GM19023 (cell line): ENCODE results near the gene UTP4.
"Not testable (repeated sequence)": the region's sequence is repeated elsewhere in the genome, so short reads cannot be mapped to it uniquely, and the experiment has no call there.

Source experiments
- ATAC-seq: cut with Tn5 transposase; IDR thresholded peaks from one replicate; pipeline ENCODE4 v1.9.1; 2021; ENCODE audit warnings: mild to moderate bottlenecking, moderate library complexity; ENCODE audit not compliant: unreplicated experiment

UTP4 gene

DNA sequence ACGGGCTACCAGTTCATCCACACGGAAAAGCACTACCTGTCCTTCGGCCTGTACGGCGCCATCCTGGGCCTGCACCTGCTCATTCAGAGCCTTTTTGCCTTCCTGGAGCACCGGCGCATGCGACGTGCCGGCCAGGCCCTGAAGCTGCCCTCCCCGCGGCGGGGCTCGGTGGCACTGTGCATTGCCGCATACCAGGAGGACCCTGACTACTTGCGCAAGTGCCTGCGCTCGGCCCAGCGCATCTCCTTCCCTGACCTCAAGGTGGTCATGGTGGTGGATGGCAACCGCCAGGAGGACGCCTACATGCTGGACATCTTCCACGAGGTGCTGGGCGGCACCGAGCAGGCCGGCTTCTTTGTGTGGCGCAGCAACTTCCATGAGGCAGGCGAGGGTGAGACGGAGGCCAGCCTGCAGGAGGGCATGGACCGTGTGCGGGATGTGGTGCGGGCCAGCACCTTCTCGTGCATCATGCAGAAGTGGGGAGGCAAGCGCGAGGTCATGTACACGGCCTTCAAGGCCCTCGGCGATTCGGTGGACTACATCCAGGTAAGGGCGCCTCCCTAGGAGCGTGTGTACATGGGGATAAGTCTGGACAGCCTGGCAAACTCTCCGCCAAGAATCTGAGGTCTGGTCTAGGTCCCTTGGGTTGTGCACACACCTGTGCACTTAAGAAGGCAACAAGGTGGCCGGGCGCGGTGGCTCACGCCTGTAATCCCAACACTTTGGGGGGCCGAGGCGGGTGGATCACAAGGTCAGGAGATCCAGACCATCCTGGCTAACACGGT is 22.8 kb upstream of the UTP4 start:
- no peak for ATAC-seq

DNA sequence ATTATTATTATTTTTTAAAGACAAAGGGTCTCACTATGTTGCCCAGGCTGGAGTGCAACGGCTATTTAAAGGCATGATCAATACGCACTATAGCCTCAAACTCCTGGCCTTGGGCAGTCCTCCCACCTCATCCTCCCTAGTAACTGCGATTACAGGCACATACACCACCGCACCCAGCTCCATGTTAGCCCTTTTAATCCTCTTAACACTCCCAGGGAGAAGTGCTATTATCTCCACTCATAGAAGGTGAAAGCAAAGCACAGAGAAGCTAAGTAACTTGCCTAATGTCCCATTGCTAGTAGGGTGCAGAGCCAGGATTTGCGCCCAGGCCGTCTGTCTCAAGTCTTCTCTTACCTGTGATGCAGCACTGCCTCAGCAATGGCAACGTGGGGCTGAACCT is 22.0 kb upstream of the UTP4 start:
- ATAC-seq: no peak

DNA sequence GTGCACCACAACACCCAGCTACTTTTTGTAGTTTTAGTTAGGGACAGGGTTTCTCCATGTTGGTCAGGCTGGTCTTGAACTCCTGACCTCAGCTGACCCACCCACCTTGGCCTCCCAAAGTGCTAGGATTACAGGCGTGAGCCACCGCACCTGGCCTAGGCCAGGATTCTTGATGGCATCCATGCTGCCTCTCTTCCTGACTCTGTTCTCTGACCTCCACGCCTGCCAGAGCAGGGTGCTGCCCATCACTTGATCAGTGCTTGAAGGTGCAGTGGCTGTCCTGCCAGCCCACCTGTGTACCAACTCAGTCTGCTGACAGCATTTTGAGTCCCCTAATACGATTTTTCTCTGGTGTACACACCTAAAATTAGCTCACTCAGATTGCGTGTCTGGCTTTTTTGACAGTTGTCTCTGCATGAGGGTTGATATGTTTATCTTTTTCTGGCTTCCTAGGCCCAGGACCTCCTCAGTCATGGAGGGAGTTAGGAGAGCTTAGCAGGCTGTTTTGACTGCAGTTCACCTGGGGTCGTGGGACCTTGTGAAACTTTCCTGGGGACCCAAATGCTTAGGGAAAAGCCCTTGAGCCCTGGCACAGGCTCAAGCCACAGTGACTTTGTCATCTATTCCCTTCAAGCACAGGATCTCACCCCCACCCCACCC is 21.1 kb upstream of the UTP4 start:
- ATAC-seq: no peak

DNA sequence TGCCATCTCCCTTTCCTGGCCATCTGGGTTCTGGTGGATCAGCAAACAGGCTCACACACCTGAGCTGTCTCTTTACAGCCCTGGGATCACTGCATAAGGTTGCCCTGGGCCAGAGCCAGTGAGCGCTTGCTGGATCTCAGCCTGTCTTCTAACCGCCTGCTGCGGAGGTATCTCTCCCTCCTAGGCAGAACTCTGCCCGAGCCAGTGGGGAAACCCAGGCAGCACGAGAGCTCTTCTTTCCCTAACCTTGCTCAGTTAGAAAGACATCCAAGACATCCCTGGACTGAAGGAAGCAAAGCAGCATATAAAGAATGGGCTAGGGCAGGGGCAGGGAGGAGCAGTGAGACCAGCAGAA is 20.6 kb upstream of the UTP4 start:
- ATAC-seq: no peak

DNA sequence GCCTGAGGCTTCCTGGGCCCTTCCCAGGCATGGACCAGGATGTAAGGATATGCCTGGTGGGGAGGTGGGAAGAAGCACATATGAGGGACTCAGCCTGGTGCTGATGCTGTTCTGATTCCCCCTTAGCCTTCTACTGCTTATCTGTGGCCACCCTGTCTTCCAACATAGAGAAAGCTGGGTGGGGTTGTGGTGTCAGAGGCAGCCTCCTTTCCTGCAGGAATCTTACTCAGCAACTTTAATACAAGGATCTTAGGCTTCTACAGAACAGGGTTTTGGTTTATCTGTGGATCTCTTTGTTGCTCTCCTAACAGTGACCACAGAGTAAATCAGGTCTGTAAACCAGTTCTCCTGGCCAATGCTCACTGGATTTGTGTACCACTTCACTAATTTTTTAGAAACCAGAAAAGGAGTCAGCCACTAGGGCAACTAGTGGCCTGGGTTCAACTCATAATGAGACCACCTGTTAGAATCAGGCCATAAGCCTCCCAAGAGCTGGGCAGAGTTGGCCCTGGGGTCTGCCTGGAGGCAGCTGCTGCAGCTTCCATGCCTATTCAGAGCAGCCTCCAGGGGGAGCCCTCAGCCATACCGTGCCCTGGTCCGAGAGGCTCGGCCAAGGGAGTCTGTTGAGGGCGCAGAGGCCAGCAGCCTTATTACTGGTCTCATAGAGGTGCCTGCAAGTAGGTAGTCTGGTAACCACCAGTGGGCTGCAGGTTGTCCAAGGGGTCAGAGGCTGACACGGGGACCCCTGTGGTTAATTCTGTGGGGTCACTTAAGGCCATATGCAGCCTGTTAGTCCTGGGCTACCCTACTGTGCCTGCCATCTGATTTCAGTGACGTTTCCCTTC is 19.9 kb upstream of the UTP4 start:
- ATAC-seq: no peak

DNA sequence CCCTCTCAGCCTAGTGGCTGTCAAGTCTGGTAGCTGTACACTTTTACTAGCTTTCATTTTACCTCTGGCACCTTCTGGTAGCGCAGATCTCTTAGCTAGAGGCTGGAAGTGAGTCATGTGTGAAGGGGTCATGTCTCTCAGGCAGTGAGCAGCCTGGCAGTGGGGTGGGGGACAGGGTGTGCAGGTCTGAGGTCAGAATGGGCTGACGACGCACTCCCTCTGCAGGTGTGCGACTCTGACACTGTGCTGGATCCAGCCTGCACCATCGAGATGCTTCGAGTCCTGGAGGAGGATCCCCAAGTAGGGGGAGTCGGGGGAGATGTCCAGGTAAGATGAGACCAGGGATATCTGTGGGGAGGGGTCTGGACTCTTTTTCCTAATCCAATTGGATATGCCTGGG is 19.2 kb upstream of the UTP4 start:
- no peak for ATAC-seq

DNA sequence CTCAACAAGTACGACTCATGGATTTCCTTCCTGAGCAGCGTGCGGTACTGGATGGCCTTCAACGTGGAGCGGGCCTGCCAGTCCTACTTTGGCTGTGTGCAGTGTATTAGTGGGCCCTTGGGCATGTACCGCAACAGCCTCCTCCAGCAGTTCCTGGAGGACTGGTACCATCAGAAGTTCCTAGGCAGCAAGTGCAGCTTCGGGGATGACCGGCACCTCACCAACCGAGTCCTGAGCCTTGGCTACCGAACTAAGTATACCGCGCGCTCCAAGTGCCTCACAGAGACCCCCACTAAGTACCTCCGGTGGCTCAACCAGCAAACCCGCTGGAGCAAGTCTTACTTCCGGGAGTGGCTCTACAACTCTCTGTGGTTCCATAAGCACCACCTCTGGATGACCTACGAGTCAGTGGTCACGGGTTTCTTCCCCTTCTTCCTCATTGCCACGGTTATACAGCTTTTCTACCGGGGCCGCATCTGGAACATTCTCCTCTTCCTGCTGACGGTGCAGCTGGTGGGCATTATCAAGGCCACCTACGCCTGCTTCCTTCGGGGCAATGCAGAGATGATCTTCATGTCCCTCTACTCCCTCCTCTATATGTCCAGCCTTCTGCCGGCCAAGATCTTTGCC is 18.0 kb upstream of the UTP4 start:
- no peak for ATAC-seq

DNA sequence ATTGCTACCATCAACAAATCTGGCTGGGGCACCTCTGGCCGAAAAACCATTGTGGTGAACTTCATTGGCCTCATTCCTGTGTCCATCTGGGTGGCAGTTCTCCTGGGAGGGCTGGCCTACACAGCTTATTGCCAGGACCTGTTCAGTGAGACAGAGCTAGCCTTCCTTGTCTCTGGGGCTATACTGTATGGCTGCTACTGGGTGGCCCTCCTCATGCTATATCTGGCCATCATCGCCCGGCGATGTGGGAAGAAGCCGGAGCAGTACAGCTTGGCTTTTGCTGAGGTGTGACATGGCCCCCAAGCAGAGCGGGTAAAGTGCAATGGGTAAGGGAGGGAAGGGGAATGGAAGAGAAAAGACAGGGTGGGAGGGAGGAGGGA is 17.5 kb upstream of the UTP4 start:
- no peak for ATAC-seq

DNA sequence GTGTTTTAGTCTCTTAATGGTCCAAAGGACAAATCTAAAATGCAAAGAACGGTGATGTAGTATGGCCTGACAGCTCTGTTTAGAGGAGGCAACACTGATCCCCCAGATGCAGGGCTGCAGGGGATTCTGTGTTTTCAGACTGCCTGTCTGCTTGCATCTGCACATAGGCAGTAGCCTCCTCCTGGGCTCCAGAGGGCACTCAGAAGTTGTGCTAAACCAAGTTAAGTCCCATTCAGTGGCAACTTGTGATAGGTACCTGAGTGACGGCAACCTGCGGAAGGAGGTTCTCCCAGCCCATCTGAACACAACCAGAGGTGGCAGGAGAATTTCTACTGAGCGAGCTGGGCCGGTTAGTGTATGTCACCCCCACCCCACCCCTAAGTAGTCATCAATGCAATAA is 17.1 kb upstream of the UTP4 start:
- no peak for ATAC-seq

DNA sequence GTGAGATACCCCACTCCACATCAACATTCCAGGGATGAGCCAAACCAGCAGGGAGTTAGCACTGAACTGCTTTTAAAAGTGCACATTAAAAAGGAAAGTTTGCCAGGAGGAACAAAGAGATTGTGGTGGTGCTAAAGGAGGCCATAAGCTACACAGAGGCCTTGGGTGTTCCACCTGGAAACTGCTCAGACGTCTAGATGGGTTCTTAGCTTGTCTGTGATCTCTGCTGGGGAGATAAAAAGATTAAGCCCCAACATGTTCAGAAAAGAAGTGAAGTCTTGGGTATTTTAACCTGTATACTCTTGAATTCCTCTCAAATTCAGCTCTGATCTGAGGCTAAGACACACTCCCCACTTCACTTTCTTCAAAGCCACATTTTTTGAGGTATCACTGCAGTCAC is 16.6 kb upstream of the UTP4 start:
- no peak for ATAC-seq

DNA sequence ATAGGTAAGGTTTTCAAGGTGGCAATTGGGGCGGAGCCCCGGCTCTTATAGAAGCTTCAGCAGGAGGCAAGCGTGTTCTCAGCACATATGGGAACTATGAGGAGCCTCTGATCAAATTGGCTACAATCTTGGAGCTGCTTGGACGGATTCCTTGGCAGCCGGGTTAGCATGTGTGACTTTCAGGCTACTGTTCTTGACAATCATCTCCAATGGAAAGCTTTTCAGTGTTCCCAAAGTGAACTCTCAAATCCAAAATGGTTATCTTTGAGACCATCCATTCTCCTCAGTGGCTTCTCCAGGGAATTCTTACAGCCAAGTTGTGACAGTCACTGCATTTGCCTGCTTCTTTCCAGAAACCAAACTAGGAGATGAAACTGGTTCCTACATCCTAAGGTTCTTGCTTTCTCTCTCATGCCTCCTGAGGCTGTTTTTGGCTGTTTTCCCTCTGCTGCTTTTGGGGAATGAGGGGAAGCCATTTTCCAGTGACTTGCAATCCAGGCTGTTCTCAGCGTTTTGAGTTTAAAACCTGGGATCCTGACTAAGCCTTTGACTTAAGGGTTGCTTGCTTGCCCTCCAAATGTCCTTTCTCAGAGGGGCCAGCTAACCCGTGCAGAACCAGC is 16.1 kb upstream of the UTP4 start:
- no peak for ATAC-seq

DNA sequence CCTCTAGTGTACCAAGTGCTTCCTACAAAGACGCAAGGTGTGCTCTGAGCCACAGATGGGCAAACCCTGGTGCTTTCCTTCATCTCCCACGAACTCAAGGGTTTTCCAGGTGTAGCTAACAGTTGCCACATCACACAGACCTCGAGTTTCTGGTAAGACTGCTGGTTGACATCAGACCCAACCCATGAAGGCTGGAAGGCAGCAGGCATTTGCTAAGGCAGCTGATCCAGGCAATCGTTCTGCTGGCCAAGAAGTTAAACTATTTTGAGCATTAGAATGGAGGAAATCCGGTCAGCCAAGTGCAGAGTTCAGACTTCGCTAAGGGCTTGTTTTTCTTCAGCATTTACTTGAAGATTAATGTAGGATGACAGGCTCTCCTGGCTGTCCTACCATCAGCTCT is 15.5 kb upstream of the UTP4 start:
- ATAC-seq: no peak

DNA sequence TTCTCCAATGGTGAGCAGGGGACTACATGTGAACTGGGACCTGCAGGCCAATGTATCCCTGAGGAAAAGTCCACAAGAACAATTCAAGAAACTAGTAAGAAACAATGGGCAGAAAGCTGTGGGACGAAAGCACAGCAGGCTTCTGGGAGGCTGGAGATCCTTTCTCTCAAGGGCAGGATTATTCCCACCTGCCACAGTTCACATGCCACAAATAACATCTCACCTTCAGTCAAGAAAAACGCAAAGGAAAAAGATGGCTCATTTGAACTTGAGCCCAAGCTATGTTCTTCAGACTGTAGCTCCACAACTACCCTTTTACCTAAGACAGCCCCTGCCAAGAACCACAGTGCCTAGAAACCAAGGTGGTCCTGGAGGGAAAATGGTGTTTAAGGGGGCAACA is 14.0 kb upstream of the UTP4 start:
- no peak for ATAC-seq

DNA sequence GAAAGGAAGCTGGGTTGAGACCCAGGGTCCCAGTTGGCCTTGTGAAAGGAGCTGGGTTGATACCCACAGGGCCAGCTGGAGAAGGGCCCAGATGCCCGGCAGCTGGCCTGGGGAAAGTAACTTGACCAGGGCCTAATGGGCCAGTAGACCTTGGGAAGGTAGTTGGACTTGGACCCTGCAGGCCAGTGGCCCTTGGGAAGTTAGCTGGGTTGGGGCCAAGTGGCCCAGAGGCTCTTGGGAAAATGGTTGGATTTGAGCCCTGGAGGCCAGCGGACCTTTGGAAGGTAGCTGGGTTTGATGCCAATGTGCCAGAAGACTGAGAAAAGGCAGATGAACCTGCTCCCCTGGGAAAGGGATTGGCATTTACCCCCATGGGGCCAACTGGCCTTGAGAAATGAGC is 13.5 kb upstream of the UTP4 start:
- ATAC-seq: no peak

DNA sequence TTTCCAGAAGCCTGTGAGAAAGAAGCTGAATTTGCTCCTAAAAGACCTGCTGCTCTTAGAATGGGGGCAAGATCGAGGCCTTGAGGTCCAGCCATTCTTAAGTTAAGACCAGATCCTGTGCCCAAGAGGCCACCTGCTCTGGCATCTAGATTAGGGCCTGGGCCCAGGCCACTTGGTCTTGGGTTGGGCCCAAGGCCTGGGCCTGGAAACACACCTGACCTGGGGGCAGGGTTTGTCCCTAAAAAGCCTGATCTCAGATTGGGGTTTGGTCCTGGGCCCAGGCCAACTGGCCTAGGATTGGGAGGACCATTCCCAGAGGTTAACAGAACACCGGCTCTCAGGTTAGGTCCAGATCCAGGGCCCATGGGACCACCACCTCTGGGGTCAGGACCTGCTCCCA is 12.9 kb upstream of the UTP4 start:
- no peak for ATAC-seq

DNA sequence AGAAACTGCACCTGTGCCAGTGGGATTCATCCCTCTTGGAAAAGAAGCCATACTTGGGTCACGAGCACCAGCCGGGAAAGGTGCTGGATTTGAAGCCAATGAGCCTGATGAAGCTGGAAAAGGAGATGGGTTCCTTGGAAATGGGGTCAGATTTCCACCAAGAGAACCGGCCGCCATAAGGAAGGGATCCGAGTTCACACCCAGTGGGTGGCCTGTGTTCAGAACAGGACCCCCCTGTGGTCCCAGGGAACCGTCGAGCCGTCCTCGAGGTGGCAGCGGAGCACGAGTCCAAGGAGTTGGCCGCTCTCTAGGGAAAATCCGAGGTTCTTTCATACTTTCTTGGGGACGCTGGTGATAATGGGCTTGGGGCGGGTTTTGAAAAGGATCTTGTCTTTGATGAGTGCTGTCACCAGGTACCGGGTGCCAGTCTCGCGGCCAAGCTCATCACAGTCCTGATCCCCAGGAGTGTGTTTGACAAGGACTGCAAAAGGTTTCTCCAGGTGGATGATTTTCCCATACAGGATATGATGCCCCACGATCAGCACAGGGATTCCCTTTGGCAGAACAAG is 12.3 kb upstream of the UTP4 start:
- ATAC-seq: no peak

DNA sequence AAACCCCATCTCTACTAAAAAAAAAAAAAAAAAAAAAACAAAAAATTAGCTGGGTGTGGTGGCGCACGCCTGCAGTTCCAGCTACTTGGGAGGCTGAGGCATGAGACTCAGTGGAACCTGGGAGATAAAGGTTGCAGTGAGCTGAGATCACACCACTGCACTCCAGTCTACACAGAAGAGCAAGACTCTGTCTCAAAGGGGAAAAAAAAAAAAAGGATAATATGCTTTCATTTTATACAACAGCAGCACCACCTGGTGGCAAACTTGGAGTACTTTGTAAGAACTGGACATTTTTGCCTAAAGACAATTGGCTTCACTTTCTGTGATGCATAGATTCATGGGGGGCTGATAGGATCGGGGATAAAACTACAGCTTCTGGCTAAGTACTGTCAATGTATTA is 8.5 kb upstream of the UTP4 start:
- ATAC-seq: no peak

DNA sequence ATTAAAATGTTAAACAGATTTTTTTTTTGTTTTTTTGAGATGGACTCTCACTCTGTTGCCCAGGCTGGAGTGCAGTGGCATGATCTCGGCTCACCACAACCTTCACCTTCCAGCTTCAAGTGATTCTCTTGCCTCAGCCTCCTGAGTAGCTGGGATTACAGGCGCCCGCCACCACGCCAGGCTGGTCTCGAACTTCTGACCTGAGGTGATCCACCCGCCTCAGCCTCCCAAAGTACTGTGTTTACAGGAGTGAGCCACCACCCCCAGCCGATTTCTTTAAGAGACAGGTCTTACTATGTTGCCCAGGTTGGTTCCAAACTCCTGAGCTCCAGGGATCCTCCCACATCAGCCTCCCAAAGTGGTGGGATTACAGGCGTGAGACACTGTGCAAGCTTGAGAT is 8.0 kb upstream of the UTP4 start:
- not testable (repeated sequence) for ATAC-seq

DNA sequence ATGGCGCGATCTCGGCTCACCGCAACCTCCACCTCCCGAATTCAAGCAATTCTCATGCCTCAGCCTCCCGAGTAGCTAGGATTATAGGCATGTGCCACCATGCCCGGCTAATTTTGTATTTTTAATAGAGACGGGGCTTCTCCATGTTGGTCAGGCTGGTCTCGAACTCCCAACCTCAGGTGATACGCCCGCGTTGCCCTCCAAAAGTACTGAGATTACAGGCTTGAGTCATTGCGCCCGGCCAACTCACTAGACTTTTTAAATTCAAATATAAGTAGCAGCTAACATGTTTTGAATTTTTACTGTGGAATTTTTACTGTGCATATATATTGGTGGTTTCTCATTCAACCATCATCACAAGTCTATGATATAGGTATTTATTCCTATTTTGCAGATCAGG is 7.5 kb upstream of the UTP4 start:
- not testable (repeated sequence) for ATAC-seq

DNA sequence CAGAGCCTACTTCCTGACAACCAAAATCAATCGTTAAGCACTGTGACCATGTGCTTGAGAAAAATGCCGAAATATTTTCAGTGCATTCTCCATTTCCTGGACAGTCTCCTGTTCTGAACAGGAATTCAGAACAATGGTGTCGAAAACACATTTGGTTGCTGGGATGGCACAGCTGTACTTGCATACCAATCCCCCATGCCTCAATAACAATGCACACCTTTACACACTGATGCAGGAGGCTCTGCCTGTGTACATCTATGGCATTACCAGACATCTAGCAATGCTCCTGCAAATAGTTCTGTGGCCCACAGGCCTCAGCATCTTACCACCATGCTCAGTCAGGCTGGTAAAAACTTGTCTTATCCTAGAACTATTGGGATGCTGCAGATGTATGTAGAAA is 6.2 kb upstream of the UTP4 start:
- ATAC-seq: no peak

DNA sequence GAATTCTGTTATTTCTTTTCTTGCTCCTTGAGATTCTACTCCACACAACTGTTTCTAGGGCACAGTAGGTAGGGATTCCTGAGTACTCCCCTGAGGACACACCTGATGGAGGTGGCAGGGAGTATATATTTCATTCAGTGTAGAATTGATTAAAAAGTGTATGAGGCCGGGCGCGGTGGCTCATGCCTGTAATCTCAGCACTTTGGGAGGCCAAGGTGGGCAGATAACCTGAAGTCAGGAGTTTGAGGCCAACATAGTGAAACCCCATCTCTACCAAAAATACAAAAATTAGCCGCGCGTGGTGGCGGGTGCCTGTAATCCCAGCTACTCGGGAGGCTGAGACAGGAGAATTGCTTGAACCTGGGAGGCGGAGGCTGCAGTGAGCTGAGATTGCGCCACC is 5.6 kb upstream of the UTP4 start:
- not testable (repeated sequence) for ATAC-seq
